Germinal center (tissue), 1 donor: ENCODE measurements around the gene SLCO6A1.

Experiments used
- DNase-seq: peaks from one replicate; pipeline ENCODE4 v3.0.0; 2012; ENCODE audit warnings: mixed read lengths, low spot score

SLCO6A1 gene

DNA sequence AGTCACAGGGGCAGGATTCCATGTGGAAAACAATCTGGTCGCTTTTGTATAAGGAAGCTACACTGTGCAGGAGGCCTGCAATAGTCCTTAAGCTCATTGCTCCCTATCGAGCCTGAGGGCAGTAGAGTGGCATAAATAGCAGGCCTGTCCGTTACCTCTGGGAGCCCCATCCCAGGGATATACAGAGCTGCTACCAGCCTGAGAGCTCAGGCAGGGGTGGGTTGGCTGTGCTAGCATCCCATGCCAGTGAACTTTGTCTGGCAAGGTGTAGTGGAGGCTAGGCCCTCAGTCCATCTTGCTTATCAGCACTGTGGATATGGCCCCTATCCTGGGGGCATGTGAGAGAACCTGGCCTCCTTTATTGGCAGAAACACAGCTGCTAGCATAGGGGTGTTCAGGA is 47.7 kb downstream of the SLCO6A1 start:
- no peak for DNase-seq

DNA sequence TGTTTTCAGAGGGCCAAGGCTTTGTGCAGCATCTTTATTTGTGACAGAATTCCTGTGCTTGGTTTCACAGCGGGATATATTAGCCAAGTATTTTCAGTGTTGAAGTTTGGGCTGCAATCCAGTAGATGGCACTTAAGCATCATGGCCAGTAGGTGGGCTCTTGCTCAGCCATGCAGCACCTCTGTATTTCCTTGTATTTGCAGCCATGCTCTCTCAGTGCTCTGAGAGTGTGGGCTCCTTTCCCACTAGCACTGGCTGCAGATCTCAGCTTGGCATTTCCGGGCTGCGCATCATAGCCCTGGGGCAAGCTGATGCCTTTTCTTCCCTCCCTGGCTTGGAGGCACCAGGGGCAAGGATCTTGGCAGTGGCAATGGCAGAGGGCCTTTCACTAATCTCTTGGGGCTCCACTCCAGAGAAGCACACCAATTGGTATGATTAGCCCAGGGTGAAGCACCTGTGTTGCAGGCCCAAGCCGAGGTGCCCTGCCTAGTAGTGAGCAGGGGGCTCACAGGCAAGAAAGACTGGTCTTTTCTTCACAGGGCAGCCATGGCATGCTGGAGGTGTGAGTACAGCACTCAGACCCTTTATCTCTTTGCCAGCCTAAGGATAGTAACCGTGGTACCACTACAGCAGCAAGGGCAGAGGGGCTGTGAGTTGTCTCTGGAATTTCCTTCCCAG is 48.3 kb downstream of the SLCO6A1 start:
- DNase-seq, result no peak

DNA sequence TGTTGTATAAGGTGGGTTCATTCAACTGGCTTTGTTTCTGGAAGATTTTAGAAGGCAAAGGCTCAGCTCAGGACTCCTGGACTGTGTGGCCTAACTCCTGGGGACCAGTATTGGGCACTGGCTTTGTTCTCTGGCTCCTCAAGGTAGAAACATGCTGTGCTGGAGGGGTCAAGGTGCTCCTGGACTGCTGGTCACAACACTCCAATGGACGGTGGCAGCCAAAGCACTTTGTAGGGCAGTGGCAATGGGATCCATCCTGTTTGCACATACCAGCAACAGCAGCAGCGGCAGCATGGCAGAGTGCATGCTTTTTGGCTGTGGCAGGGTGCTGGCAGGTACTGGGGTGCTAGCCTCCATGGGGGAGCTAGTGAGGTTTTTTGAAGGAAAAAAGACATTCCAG is 65.3 kb downstream of the SLCO6A1 start:
- no peak for DNase-seq

DNA sequence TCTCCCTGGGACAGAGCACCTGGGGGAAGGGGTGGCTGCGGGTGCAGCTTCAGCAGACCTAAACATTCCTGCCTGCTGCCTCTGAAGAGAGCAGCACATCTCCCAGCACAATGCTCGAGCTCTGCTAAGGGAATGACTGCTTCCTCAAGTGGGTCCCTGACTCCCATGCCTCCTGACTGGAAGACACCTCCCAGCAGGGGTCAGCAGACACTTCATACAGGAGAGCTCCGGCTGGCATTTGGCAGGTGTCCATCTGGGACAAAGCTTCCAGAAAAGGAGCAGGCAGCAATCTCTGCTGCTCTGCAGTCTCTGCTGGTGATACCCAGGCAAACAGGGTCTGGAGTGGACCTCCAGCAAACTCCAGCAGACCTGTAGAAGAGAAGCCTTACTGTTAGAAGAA is 77.2 kb downstream of the SLCO6A1 start:
- DNase-seq, result no peak

DNA sequence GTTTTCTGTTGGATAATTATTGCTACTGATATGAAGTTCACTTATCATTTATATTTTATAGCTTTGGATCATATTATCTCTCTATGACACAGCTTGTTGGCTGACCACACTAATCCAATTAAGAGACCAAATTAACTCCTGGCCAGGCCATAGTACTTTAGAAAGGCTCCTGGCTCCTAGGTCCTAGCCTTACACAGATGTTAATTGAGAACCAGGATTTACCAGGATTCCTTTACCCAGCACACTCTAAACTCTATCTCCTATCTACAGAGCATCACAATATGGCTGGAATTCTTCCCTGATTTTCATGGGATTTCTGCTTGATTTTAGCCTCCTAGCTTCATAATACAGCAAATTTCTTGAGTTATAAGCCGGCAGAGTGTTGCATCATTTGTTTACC is 80.3 kb downstream of the SLCO6A1 start:
- no peak for DNase-seq

DNA sequence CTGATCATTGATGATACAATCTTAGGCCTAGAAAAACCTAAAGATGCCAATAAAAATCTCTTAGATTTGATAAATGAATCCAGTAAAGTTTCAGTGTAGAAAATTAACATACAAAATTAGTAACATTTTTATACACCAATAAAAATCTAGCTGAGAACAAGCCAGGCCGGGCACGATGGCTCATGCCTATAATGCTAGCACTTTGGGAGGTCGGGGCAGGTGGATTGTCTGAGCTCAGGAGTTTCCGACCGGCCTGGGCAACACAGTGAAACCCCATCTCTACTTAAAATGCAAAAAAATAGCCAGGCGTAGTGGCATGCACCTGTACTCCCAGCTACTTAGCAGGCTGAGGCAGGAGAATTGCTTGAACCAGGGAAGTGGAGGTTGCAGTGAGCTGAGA is 84.4 kb downstream of the SLCO6A1 start:
- DNase-seq, result no peak

DNA sequence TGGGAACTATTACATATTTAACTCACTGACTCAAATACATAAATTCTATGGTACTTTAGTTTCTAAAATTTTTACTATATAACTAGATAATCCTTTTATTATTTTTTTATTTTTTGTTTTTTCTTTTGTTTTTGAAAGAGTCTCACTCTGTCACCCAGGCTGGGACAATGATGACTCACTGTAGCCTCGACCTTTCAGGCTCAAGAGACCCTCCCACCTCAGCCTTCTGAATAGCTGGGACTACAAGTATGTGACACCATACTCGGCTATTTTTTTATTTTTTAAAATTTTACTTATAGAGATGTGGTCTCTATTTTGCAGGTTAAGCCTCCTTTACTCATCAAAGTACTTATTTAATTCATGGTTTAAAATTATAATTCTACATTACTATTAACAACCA is 110.6 kb downstream of the SLCO6A1 start:
- no peak for DNase-seq

DNA sequence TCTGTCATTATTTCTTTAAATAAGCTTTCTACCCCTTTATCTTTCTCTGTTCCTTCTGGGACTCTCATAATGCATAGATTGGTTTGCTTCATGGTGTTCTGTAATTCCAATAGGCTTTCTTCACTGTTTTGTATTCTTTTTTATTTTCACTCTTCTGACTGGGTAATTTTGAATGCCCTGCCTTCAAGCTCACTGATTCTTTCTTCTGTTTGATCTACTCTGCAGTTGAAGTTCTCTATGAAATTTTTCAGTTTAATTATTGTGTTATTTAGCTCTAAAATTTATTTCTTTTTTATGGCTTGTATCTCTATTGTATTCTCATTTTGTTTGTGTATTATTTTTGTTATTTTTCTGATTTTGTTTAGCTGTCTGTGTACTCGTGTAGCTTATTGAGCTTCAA is 113.4 kb downstream of the SLCO6A1 start:
- DNase-seq, result no peak

DNA sequence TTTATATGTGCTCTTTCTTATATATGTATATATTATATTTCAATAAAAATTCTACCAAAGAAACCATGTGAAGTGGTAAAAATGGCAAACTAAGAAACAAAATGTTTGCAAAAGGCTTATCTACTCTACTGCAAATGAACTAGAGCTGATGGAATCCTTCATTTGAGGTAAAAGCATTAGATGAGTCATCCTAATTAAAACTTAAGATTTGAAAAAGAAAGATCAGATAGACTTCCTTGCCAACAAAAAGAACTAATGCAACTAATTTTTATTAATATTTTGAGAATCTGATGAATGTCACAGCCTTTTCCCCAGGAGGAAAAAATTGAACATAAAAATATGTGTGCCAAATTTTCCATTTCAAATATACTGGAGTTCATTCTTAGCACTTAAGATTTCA is 118.6 kb downstream of the SLCO6A1 start:
- no peak for DNase-seq

DNA sequence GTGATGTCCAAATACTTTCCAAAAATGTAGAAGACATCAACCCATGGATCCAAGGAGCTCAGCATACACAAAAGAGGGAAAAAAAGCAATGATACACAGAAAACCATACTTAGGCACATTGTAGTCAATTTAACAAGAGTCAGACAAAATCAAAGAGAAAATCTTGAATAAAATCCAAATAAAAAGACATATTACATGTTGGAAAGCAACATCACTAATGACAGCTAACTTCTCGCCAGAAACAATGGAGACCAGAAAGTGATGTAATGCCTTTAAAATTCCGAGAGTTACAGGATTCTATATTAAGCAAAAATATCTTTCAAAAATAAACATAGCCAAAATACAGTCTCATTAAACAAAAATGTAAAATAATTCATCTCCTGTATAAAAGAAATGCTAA is 122.9 kb downstream of the SLCO6A1 start:
- no peak for DNase-seq

DNA sequence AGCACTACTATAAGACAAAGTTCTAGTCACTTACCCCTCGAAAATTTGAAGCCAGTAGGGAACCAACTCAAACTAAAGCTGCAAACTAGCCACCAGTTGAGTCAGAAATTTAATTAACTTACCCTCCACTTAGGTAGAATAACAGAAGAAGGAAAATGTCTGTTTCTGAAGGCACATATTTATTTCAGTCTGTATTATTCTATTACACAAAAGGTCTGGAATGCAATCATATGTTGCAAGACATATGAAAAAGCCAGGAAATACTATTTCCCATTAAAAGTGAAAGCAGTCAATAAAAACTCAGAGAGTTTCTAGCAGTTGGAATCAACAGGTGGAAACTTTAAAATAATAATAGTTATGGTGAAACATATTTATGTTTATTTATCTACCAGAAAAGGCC is 123.5 kb downstream of the SLCO6A1 start:
- no peak for DNase-seq

DNA sequence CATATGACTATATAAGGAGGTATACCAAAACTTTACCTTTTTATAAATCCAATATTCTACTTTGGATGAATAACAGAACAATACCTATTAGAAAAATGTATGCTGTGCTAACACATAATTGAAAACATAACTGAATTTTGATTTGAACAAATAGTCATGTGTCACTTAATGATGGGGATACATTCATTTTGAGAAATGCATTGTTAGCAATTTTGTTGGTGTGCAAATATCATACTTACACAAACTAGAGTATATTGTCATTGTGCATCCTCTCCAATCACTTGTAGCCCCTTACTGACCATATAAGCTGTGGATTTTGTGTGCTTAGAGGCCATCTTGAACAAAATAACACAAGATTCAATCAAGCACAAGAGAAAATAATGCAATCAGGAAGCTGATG is 130.4 kb downstream of the SLCO6A1 start:
- DNase-seq, result no peak

DNA sequence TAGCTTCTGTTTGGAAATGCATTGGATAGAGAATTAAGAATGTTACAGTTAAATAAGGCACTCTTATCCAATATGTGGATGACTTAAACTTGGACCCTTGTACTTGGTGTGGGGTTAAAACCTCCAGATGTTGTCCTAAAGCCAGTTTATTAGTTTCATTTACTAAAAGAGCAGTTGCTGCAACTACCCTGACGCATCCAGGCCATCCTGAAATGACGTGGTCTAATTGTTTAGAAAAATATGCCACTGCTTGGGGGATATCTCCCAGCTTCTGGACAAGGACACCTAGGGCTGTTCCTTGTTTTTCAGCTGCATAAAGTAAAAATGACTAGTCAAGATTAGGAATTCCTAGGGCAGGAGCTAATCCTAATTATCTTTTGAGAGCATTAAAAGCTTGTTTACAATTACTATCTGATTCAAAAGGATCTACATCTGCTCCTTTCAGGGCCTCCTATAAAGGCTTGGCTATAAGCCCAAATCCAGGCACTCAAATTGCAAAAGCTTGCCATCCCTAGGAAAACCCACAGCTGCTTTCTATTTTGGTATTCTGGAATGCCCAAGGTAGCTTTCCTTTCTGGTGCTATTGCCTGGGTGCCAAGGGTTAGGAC is 157.0 kb downstream of the SLCO6A1 start:
- DNase-seq, result no peak

DNA sequence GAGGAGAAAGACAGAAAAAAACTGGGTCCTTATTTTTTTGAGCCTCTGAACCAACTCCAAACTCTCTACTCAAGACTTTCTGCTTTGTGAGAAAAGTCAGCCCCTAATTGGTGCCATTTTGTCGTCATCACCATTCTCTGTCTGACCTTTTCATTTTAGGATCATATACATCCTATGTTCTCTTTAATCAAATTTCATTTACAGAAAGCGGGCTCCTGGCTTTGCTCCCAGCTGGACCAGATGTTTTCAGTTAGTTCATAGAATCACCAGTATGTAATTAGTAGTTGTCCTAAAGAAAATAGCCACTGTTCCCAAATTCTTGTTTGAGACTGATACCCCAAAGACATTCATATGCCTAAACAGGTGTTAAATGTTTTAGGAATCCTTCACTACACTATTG is 174.1 kb downstream of the SLCO6A1 start:
- DNase-seq, result no peak
